H1 (cell line): ENCODE results near the gene NHS. TPM values are rescaled to one million over a fixed set of nuclear protein-coding genes. Genes with fewer than 3 reads are reported as not detected.

Experiments
- ASH2L ChIP-seq: fragments of 200-600, 300-600 bp; sonication (generic); IDR thresholded peaks from one replicate; pipeline ENCODE4 v1.7.1; 2017; ENCODE audit warnings: low read length
- BRCA1 ChIP-seq: IDR thresholded peaks from 2 replicates; pipeline ENCODE4 v1.6.1; 2012; ENCODE audit warnings: low read depth, low read length, improper control_type of control experiment
- EZH2 ChIP-seq: fragments of 200-600 bp; sonication (generic); IDR thresholded peaks from 2 replicates; pipeline ENCODE4 v1.7.1; 2012; ENCODE audit warnings: low read depth, mild to moderate bottlenecking, moderate library complexity, low read length, inconsistent platforms; ENCODE audit not compliant: severe bottlenecking
- polyA plus RNA-seq, 7 experiments: library from polyadenylated mRNA; depleted of rRNA in 3 of 7; stranded (reverse) in 5 of 7; unstranded in 2 of 7; fragments of >200 nt in 5 of 7; fragments of 200-250 nt in 2 of 7; gene quantifications; 1 replicate in 5 of 7; 2 replicates in 1 of 7; 4 replicates in 1 of 7; pipeline versions ENCODE4 v1.2.1 to v1.2.3, GENCODE V29; 2011 to 2013; ENCODE audit warnings: missing spikeins in 2 of 7, mixed read lengths in 2 of 7
- total RNA-seq: library from RNA; stranded (reverse); fragmentation: NEBNext Ultra II Directional; extraction: Animal tissue kit (Norgen Biotek cat#: 25700); gene quantifications from 2 replicates; pipeline ENCODE4 v1.2.1, GENCODE V29; 2021
- TF ChIP-seq, protein P1 (sequence below): fragments of 300-600 bp; sonication (generic); IDR thresholded peaks from 2 replicates; pipeline ENCODE4 v1.7.1; 2012; ENCODE audit warnings: low read length, moderate library complexity, mild to moderate bottlenecking, inconsistent platforms; ENCODE audit not compliant: insufficient replicate concordance

Gene NHS
- total and polyA plus RNA-seq, 2 of the 8 experiments (the other 6 are each of a cell fraction or from before 2014, with no cell fraction given), result 2.2 to 6.7 TPM

- TF ChIP-seq, protein P1, sequence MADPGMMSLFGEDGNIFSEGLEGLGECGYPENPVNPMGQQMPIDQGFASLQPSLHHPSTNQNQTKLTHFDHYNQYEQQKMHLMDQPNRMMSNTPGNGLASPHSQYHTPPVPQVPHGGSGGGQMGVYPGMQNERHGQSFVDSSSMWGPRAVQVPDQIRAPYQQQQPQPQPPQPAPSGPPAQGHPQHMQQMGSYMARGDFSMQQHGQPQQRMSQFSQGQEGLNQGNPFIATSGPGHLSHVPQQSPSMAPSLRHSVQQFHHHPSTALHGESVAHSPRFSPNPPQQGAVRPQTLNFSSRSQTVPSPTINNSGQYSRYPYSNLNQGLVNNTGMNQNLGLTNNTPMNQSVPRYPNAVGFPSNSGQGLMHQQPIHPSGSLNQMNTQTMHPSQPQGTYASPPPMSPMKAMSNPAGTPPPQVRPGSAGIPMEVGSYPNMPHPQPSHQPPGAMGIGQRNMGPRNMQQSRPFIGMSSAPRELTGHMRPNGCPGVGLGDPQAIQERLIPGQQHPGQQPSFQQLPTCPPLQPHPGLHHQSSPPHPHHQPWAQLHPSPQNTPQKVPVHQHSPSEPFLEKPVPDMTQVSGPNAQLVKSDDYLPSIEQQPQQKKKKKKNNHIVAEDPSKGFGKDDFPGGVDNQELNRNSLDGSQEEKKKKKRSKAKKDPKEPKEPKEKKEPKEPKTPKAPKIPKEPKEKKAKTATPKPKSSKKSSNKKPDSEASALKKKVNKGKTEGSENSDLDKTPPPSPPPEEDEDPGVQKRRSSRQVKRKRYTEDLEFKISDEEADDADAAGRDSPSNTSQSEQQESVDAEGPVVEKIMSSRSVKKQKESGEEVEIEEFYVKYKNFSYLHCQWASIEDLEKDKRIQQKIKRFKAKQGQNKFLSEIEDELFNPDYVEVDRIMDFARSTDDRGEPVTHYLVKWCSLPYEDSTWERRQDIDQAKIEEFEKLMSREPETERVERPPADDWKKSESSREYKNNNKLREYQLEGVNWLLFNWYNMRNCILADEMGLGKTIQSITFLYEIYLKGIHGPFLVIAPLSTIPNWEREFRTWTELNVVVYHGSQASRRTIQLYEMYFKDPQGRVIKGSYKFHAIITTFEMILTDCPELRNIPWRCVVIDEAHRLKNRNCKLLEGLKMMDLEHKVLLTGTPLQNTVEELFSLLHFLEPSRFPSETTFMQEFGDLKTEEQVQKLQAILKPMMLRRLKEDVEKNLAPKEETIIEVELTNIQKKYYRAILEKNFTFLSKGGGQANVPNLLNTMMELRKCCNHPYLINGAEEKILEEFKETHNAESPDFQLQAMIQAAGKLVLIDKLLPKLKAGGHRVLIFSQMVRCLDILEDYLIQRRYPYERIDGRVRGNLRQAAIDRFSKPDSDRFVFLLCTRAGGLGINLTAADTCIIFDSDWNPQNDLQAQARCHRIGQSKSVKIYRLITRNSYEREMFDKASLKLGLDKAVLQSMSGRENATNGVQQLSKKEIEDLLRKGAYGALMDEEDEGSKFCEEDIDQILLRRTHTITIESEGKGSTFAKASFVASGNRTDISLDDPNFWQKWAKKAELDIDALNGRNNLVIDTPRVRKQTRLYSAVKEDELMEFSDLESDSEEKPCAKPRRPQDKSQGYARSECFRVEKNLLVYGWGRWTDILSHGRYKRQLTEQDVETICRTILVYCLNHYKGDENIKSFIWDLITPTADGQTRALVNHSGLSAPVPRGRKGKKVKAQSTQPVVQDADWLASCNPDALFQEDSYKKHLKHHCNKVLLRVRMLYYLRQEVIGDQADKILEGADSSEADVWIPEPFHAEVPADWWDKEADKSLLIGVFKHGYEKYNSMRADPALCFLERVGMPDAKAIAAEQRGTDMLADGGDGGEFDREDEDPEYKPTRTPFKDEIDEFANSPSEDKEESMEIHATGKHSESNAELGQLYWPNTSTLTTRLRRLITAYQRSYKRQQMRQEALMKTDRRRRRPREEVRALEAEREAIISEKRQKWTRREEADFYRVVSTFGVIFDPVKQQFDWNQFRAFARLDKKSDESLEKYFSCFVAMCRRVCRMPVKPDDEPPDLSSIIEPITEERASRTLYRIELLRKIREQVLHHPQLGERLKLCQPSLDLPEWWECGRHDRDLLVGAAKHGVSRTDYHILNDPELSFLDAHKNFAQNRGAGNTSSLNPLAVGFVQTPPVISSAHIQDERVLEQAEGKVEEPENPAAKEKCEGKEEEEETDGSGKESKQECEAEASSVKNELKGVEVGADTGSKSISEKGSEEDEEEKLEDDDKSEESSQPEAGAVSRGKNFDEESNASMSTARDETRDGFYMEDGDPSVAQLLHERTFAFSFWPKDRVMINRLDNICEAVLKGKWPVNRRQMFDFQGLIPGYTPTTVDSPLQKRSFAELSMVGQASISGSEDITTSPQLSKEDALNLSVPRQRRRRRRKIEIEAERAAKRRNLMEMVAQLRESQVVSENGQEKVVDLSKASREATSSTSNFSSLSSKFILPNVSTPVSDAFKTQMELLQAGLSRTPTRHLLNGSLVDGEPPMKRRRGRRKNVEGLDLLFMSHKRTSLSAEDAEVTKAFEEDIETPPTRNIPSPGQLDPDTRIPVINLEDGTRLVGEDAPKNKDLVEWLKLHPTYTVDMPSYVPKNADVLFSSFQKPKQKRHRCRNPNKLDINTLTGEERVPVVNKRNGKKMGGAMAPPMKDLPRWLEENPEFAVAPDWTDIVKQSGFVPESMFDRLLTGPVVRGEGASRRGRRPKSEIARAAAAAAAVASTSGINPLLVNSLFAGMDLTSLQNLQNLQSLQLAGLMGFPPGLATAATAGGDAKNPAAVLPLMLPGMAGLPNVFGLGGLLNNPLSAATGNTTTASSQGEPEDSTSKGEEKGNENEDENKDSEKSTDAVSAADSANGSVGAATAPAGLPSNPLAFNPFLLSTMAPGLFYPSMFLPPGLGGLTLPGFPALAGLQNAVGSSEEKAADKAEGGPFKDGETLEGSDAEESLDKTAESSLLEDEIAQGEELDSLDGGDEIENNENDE, result no peak
- TF ChIP-seq BRCA1, result no peak
- no peak for TF ChIP-seq EZH2
- TF ChIP-seq ASH2L, result no peak
Measured at GRCh38 chrX:17549107-17549651, 174.2 kb downstream of the NHS start (continued).
